Immature natural killer cell (primary cell): Measurements from ENCODE around the gene FBF1. TPM values are rescaled to one million over a fixed set of nuclear protein-coding genes. Genes with fewer than 3 reads are reported as not detected.

ENCODE experiments used
- DNase-seq, 3 donors: peaks; one replicate each; pipeline ENCODE4 v3.0.0; 2022; ENCODE audit warnings: mixed read lengths in 1 of 3
- H3K27ac Mint-ChIP-seq, 6 donors: one replicate each; pipeline ENCODE4 v1.8.0; 2020; ENCODE audit warnings: mixed read lengths in 6 of 6, mild to moderate bottlenecking in 5 of 6, inconsistent platforms in 4 of 6, moderate library complexity in 3 of 6
- H3K27me3 Mint-ChIP-seq, 3 donors: one replicate each; pipeline ENCODE4 v1.8.0; 2020 to 2021; ENCODE audit warnings: low read depth in 3 of 3, mild to moderate bottlenecking in 3 of 3, mixed read lengths in 3 of 3, moderate library complexity in 3 of 3, inconsistent platforms in 1 of 3
- H3K36me3 Mint-ChIP-seq, 3 donors: one replicate each; pipeline ENCODE4 v1.8.0; 2020; ENCODE audit warnings: mixed read lengths in 3 of 3, inconsistent platforms in 2 of 3, mild to moderate bottlenecking in 2 of 3
- H3K4me1 Mint-ChIP-seq, 2 donors: one replicate each; pipeline ENCODE4 v1.8.0; 2020; ENCODE audit warnings: inconsistent platforms in 2 of 2, mild to moderate bottlenecking in 2 of 2, mixed read lengths in 2 of 2, moderate library complexity in 1 of 2
- H3K4me3 Mint-ChIP-seq, 5 donors: one replicate each; pipeline ENCODE4 v1.8.0; 2020; ENCODE audit warnings: mild to moderate bottlenecking in 5 of 5, mixed read lengths in 5 of 5, inconsistent platforms in 3 of 5, moderate library complexity in 3 of 5
- H3K9me3 Mint-ChIP-seq, 6 donors: one replicate each; pipeline ENCODE4 v1.8.0; 2020; ENCODE audit warnings: mild to moderate bottlenecking in 6 of 6, mixed read lengths in 6 of 6, inconsistent platforms in 4 of 6, moderate library complexity in 3 of 6
- polyA plus RNA-seq, 3 donors: library from polyadenylated mRNA; unstranded; fragments of 300-500 nt; fragmentation: Illumina TruSeq; gene quantifications; one replicate each; pipeline ENCODE4 v1.2.3, GENCODE V29; 2021

FBF1 gene
- polyA plus RNA-seq, 3 donors from 2014 or later = 1.6 to 7.6 TPM; not detected in 1

- no peak overlapping the region for H3K27ac Mint-ChIP-seq
- H3K4me3 Mint-ChIP-seq = no peak overlapping the region
- no peak for DNase-seq
- no peaks in the 10 kb centered on the region for H3K4me1 Mint-ChIP-seq
- H3K27me3 Mint-ChIP-seq = peaks cover 0 to 2% (median 0%) of the 10 kb centered on the region in 3 donors
- H3K9me3 Mint-ChIP-seq = no peaks in the 10 kb centered on the region
- no peaks in the 10 kb centered on the region for H3K36me3 Mint-ChIP-seq
Observed at GRCh38 chr17:75933808-75934207, 7.0 kb downstream of the FBF1 start.

- no peak for DNase-seq
- Mint-ChIP-seq H3K9me3 (no peaks in the 10 kb centered on the region), H3K27ac (no peak overlapping the region)
Observed at GRCh38 chr17:75932852-75933251, 8.0 kb downstream of the FBF1 start.

GRCh38 chr17:75931062-75931461, 9.8 kb downstream of the FBF1 start:
- no peak for DNase-seq
- peaks cover 0 to 4% (median 3%) of the 10 kb centered on the region in 3 donors for H3K36me3 Mint-ChIP-seq
- H3K27me3 Mint-ChIP-seq = no peaks in the 10 kb centered on the region
- no peak overlapping the region for H3K4me3 Mint-ChIP-seq
- no peak overlapping the region for H3K27ac Mint-ChIP-seq
- H3K9me3 Mint-ChIP-seq = no peaks in the 10 kb centered on the region
- no peaks in the 10 kb centered on the region for H3K4me1 Mint-ChIP-seq

More at GRCh38 chr17:75932852-75933251, 8.0 kb downstream of the FBF1 start:
- Mint-ChIP-seq H3K4me3 (no peak overlapping the region), H3K36me3 (peaks cover 0 to 3% (median 0%) of the 10 kb centered on the region in 3 donors), H3K4me1 (no peaks in the 10 kb centered on the region), H3K27me3 (no peaks in the 10 kb centered on the region)

- no peaks in the 10 kb centered on the region for H3K9me3 Mint-ChIP-seq
- H3K4me3 Mint-ChIP-seq = no peak overlapping the region
- H3K27ac Mint-ChIP-seq = no peak overlapping the region
- H3K36me3 Mint-ChIP-seq = peaks cover 2 to 4% (median 3%) of the 10 kb centered on the region in 3 donors
- no peaks in the 10 kb centered on the region for H3K4me1 Mint-ChIP-seq
- no peaks in the 10 kb centered on the region for H3K27me3 Mint-ChIP-seq
- no peak for DNase-seq
Observed at GRCh38 chr17:75927286-75927922, 13.4 kb downstream of the FBF1 start.

GRCh38 chr17:75926456-75926855, 14.4 kb downstream of the FBF1 start:
- Mint-ChIP-seq H3K4me1 (no peaks in the 10 kb centered on the region), H3K27ac (no peak overlapping the region), H3K27me3 (no peaks in the 10 kb centered on the region), H3K4me3 (peak overlapping the region in 1 of 5 donors; percentile 7), H3K9me3 (no peaks in the 10 kb centered on the region), H3K36me3 (peaks cover 3 to 4% (median 3%) of the 10 kb centered on the region in 3 donors)
- DNase-seq = no peak

- Mint-ChIP-seq H3K27ac (no peak overlapping the region), H3K27me3 (no peaks in the 10 kb centered on the region), H3K4me3 (no peak overlapping the region), H3K36me3 (peaks cover 3 to 4% (median 3%) of the 10 kb centered on the region in 3 donors), H3K9me3 (no peaks in the 10 kb centered on the region), H3K4me1 (no peaks in the 10 kb centered on the region)
- DNase-seq = no peak
Observed at GRCh38 chr17:75925912-75926311, 14.9 kb downstream of the FBF1 start.

GRCh38 chr17:75925103-75925502, 15.7 kb downstream of the FBF1 start:
- DNase-seq = no peak
- Mint-ChIP-seq H3K4me1 (no peaks in the 10 kb centered on the region), H3K27ac (no peak overlapping the region), H3K36me3 (peaks cover 3 to 4% (median 3%) of the 10 kb centered on the region in 3 donors), H3K9me3 (no peaks in the 10 kb centered on the region), H3K4me3 (no peak overlapping the region), H3K27me3 (no peaks in the 10 kb centered on the region)

GRCh38 chr17:75922963-75923874, 17.6 kb downstream of the FBF1 start:
- Mint-ChIP-seq H3K27ac (no peak overlapping the region), H3K36me3 (peaks cover 3 to 7% (median 3%) of the 10 kb centered on the region in 3 donors), H3K4me1 (no peaks in the 10 kb centered on the region), H3K9me3 (no peaks in the 10 kb centered on the region), H3K27me3 (no peaks in the 10 kb centered on the region), H3K4me3 (no peak overlapping the region)
- DNase-seq = no peak

- Mint-ChIP-seq H3K27ac (peak overlapping the region in 1 of 6 donors; percentile 23), H3K4me1 (peaks cover 0 to under 1% of the 10 kb centered on the region in 2 donors)
Observed at GRCh38 chr17:75922173-75922961, 18.5 kb downstream of the FBF1 start.

GRCh38 chr17:75921596-75921995, 19.2 kb downstream of the FBF1 start:
- no peak for DNase-seq
- H3K27ac Mint-ChIP-seq = no peak overlapping the region

More at GRCh38 chr17:75922173-75922961, 18.5 kb downstream of the FBF1 start:
- Mint-ChIP-seq H3K4me3 (no peak overlapping the region), H3K9me3 (no peaks in the 10 kb centered on the region), H3K27me3 (no peaks in the 10 kb centered on the region), H3K36me3 (peaks cover 0 to 7% (median 3%) of the 10 kb centered on the region in 3 donors)
- DNase-seq = no peak

GRCh38 chr17:75920045-75920560, 20.7 kb downstream of the FBF1 start:
- no peak overlapping the region for H3K4me3 Mint-ChIP-seq
- peaks cover 0 to 7% (median 6%) of the 10 kb centered on the region in 3 donors for H3K36me3 Mint-ChIP-seq
- H3K9me3 Mint-ChIP-seq = no peaks in the 10 kb centered on the region
- DNase-seq = no peak
- H3K27me3 Mint-ChIP-seq = no peaks in the 10 kb centered on the region
- no peak overlapping the region for H3K27ac Mint-ChIP-seq
- H3K4me1 Mint-ChIP-seq = peaks cover 0 to 5% of the 10 kb centered on the region in 2 donors

More at GRCh38 chr17:75921596-75921995, 19.2 kb downstream of the FBF1 start:
- peaks cover 0 to 8% (median 7%) of the 10 kb centered on the region in 3 donors for H3K36me3 Mint-ChIP-seq
- H3K9me3 Mint-ChIP-seq = no peaks in the 10 kb centered on the region
- no peak overlapping the region for H3K4me3 Mint-ChIP-seq
- no peaks in the 10 kb centered on the region for H3K27me3 Mint-ChIP-seq
- H3K4me1 Mint-ChIP-seq = peaks cover 0 to 5% of the 10 kb centered on the region in 2 donors

- no peak overlapping the region for H3K27ac Mint-ChIP-seq
- H3K9me3 Mint-ChIP-seq = no peaks in the 10 kb centered on the region
- peaks cover 0 to 5% of the 10 kb centered on the region in 2 donors for H3K4me1 Mint-ChIP-seq
- peaks cover 0 to 7% (median 6%) of the 10 kb centered on the region in 3 donors for H3K36me3 Mint-ChIP-seq
- no peaks in the 10 kb centered on the region for H3K27me3 Mint-ChIP-seq
- H3K4me3 Mint-ChIP-seq = no peak overlapping the region
- no peak for DNase-seq
Observed at GRCh38 chr17:75919611-75920010, 21.2 kb downstream of the FBF1 start.

- H3K27ac Mint-ChIP-seq = no peak overlapping the region
- peaks cover 0 to 7% (median 6%) of the 10 kb centered on the region in 3 donors for H3K36me3 Mint-ChIP-seq
- H3K4me3 Mint-ChIP-seq = peak overlapping the region in 1 of 5 donors; percentile 41
- no peaks in the 10 kb centered on the region for H3K9me3 Mint-ChIP-seq
- no peaks in the 10 kb centered on the region for H3K27me3 Mint-ChIP-seq
- no peak for DNase-seq
- H3K4me1 Mint-ChIP-seq = peaks cover 0 to 5% of the 10 kb centered on the region in 2 donors
Observed at GRCh38 chr17:75917917-75918445, 22.9 kb downstream of the FBF1 start.
